ENCODE measurements around the gene DBX1. TPM values are rescaled to one million over a fixed set of nuclear protein-coding genes. Genes with fewer than 3 reads are reported as not detected.

DBX1 gene
- total and polyA plus RNA-seq, 10 of the 15 experiments (the other 5 are each of a cell fraction or from before 2014, with no cell fraction given): not detected

- no peak for TF ChIP-seq NFYA (IDR thresholded peaks at IDR 0.05; ENCODE audit: borderline replicate concordance, low read depth, low read length)
- TF ChIP-seq BACH1 (IDR thresholded peaks at IDR 0.05; ENCODE audit: borderline replicate concordance): no peak
- TF ChIP-seq BCL3 (IDR thresholded peaks at IDR 0.05; ENCODE audit: borderline replicate concordance, insufficient read depth, low read depth, low read length, poor library complexity, severe bottlenecking): no peak
- no peak for TF ChIP-seq ZNF274 (IDR thresholded peaks at IDR 0.05; ENCODE audit: insufficient read depth, insufficient read length)
- no peak for TF ChIP-seq POU2F2 (IDR thresholded peaks at IDR 0.05; ENCODE audit: borderline replicate concordance, low read depth, low read length)
- TF ChIP-seq, protein P1, sequence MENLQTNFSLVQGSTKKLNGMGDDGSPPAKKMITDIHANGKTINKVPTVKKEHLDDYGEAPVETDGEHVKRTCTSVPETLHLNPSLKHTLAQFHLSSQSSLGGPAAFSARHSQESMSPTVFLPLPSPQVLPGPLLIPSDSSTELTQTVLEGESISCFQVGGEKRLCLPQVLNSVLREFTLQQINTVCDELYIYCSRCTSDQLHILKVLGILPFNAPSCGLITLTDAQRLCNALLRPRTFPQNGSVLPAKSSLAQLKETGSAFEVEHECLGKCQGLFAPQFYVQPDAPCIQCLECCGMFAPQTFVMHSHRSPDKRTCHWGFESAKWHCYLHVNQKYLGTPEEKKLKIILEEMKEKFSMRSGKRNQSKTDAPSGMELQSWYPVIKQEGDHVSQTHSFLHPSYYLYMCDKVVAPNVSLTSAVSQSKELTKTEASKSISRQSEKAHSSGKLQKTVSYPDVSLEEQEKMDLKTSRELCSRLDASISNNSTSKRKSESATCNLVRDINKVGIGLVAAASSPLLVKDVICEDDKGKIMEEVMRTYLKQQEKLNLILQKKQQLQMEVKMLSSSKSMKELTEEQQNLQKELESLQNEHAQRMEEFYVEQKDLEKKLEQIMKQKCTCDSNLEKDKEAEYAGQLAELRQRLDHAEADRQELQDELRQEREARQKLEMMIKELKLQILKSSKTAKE (IDR thresholded peaks at IDR 0.05; ENCODE audit: low read depth, poor library complexity, severe bottlenecking): no peak
- no peak for TF ChIP-seq STAT1 (conservative IDR thresholded peaks at IDR 0.05)
Observed at GRCh38 chr11:20193307-20193706, 33.0 kb upstream of the DBX1 start (continued).

DNA sequence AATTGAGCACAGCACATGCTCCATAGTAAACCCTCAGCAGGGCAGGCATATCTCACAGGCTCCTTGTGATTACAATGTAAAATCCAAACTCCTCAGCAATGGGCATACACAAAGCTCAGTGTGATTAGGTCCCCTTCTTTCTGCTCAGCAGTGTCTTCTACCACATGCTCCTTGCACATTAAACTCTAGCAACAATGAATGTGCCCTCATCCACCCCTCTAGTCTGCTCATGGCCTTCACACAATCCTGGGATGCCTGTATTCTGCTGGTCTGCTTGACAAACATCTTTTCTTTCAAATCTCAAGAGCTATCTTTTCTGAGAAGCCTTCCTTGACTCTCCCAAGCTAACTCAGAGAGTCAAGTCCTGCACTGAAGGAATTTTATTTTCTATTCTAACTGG, 32.4 kb upstream of the DBX1 start:
- ChIA-PET POLR2A (no interaction called here), CTCF (interaction anchor here (1.4 to 1.6 kb wide), 2 partner anchors 65 to 286 kb away, joined by 3 to 6 read pairs; no protein-coding TSS in a partner anchor), RAD21 (ENCODE audit: unreplicated experiment) (no interaction called here), SMC1A (ENCODE audit: uncharacterized antibody, unreplicated experiment) (no interaction called here)
- Histone ChIP-seq H3K9ac (ENCODE audit: control insufficient read depth, insufficient read depth, low read length) (no peak overlapping the region), H3K4me3 (no peak overlapping the region), H4K20me1 (ENCODE audit: control insufficient read depth, insufficient read depth) (no peaks in the 10 kb centered on the region), H3K9me3 (replicated peaks; ENCODE audit: control insufficient read depth, insufficient read depth, low read length) (no peaks in the 10 kb centered on the region), H3K4me2 (ENCODE audit: control insufficient read depth, insufficient read depth) (no peak overlapping the region), H2AFZ (ENCODE audit: control insufficient read depth, low read depth, low read length) (no peak overlapping the region), H3K4me1 (ENCODE audit: control insufficient read depth, insufficient read depth, low read length) (no peaks in the 10 kb centered on the region; the same call in 1 of the 2 replicates), H3K36me3 (ENCODE audit: control insufficient read depth in 2 of 2, insufficient read depth in 2 of 2, low read length in 1 of 2) (no peaks in the 10 kb centered on the region), H3K27ac (ENCODE audit: control insufficient read depth, insufficient read depth) (no peak overlapping the region), H3K27me3 (replicated peaks in 1 of 2; ENCODE audit: control insufficient read depth in 2 of 2, insufficient read depth in 2 of 2, low read length in 1 of 2) (no peaks in the 10 kb centered on the region; a peak in 1 of 4 replicates), H3K79me2 (ENCODE audit: control insufficient read depth, insufficient read depth, low read length) (no peaks in the 10 kb centered on the region)
- intact Hi-C loops (cut with micrococcal nuclease; ENCODE audit: unreplicated experiment): loop anchor here (10.0 kb wide), 1 partner anchor 58 kb away; no protein-coding TSS in a partner anchor
- no peak for FAIRE-seq
- in situ Hi-C loops (cut with MboI): no loop called here
- DNase-seq (ENCODE audit: low read depth, low spot score): no peak
- BruUV-seq (replicated peaks): no TSS peak
- ATAC-seq: peak; percentile 16
- no peak for TF ChIP-seq USF2 (IDR thresholded peaks at IDR 0.05; ENCODE audit: borderline replicate concordance, low read depth, low read length)
